Measurements from ENCODE around the gene ODAD4.

Gene ODAD4

DNA sequence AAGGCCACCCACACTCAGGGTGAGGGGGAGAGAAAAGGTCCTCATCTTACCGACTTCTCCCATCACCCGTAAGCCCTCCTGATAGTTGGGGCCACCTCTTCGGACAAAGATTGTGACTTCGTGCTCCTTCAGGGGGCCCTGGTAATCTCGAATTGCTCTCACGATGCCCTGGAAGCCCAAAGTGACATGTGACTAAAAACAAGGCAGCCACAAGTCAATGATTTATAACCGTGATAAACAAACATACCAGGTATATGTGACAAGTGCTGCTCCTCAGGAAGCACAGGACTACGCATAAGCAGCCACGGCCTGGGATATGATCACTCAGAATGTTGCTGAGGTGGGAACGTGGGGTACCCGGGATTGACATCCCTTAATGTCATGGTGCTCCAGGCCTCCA, 28.8 kb upstream of the ODAD4 start:
- Histone ChIP-seq H3K9me3 (ENCODE audit: control insufficient read depth, insufficient read depth, low read length) (no peaks in the 10 kb centered on the region), H3K36me3 (ENCODE audit: control insufficient read depth, insufficient read depth, low read length) (peaks cover 93% of the 10 kb centered on the region), H3K4me1 (ENCODE audit: control insufficient read depth, insufficient read depth, low read length) (no peaks in the 10 kb centered on the region), H3K9ac (ENCODE audit: low read depth, low read length) (no peak overlapping the region), H3K27me3 (ENCODE audit: control insufficient read depth, insufficient read depth, low read length) (no peaks in the 10 kb centered on the region), H3K4me3 (ENCODE audit: low read depth, low read length) (no peak overlapping the region), H3K27ac (ENCODE audit: low read depth, low read length) (no peak overlapping the region)

DNA sequence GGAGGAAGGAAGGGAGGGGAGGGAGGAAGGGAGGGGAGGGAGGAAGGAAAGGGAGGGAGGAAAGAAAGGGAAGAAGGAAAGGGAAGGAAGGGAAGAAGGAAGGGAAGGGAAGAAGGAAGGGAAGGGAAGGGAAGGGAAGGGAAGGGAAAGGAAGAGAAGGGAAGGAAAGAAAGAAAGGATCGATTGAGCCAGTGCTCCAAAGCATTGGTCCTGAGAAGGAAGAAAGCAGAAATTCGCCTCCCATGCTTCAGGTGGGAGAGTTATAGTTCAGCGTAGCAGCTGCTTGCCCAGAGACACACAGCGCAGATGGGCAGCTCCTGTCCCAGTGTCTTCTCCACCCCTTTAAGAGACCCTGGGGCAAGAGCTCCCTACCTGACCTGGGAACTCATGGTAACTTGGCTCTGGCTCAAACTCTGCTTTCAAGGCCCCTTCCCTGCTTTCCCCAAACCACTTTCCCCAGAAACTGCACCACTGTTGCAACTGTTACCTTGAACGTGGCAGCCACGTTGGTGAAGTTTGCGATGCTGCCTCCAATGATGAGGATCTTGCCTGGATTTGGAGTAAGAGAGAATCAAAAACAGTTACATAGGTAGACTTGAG, 26.1 kb upstream of the ODAD4 start:
- no peak overlapping the region for H3K27ac ChIP-seq (ENCODE audit: low read depth, low read length)
- no peak overlapping the region for H3K9ac ChIP-seq (ENCODE audit: low read depth, low read length)
- no peak overlapping the region for H3K4me3 ChIP-seq (ENCODE audit: low read depth, low read length)
- H3K27me3 ChIP-seq (ENCODE audit: control insufficient read depth, insufficient read depth, low read length) = no peaks in the 10 kb centered on the region
- peaks cover 92% of the 10 kb centered on the region for H3K36me3 ChIP-seq (ENCODE audit: control insufficient read depth, insufficient read depth, low read length)
- H3K4me1 ChIP-seq (ENCODE audit: control insufficient read depth, insufficient read depth, low read length) = no peaks in the 10 kb centered on the region
- no peaks in the 10 kb centered on the region for H3K9me3 ChIP-seq (ENCODE audit: control insufficient read depth, insufficient read depth, low read length)

DNA sequence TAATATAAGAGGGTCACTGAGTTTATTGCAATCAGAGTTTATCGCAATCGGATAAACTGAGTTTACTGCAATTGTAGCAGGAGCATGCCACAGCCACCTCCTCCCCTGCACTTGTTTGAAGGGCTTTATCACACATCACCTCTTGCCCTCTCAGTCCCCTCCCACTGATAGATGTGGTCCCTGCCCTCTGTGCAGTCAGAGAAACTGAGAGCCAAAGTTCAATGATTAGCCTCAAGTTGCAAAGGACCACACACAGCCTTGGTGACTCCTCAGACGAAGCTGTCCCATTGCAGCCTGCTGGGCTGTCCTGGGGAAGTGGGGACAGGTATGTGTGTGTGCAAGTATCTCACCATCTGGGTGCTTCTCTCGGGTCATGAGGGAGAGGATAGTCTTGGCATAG, 25.2 kb upstream of the ODAD4 start:
- Histone ChIP-seq H3K27me3 (ENCODE audit: control insufficient read depth, insufficient read depth, low read length) (no peaks in the 10 kb centered on the region), H3K36me3 (ENCODE audit: control insufficient read depth, insufficient read depth, low read length) (peaks cover 94% of the 10 kb centered on the region), H3K4me1 (ENCODE audit: control insufficient read depth, insufficient read depth, low read length) (no peaks in the 10 kb centered on the region), H3K27ac (ENCODE audit: low read depth, low read length) (no peak overlapping the region), H3K4me3 (ENCODE audit: low read depth, low read length) (no peak overlapping the region), H3K9me3 (ENCODE audit: control insufficient read depth, insufficient read depth, low read length) (no peaks in the 10 kb centered on the region), H3K9ac (ENCODE audit: low read depth, low read length) (no peak overlapping the region)

DNA sequence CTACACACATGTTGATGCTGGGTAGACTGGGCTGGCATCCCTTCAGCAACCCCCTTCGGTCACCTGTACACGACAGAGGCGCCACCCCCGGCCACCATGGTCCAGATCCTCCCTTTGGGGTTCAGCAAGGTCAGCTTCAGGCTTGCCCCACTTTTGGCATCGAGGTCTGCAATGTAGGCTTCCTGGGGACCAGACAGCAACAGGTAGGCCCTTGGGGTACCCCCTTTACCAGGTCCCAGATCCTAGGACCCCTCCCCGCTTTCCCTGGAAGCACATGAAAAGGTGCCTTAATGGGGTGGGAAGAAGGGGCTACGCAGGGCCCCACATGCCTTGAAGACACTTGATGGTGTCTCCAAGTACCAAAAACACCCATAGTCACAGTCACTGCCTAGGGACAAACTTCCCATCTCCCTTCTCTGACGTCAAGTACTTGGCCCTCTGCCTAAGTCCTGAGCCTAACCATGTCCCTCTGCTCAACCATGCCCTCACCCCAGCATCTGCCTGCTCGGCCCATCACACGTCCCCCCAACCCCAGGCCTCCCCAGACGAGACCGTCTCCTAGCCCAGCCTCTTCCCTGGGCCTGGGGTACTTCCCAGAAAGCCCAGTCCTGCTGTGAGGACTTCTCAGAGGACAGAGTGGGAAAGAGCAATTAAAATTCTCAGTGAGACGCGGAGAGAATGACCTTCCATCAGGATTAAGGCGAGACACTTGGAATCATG, 23.8 kb upstream of the ODAD4 start:
- Histone ChIP-seq H3K4me1 (ENCODE audit: control insufficient read depth, insufficient read depth, low read length) (no peaks in the 10 kb centered on the region), H3K9ac (ENCODE audit: low read depth, low read length) (no peak overlapping the region), H3K27me3 (ENCODE audit: control insufficient read depth, insufficient read depth, low read length) (no peaks in the 10 kb centered on the region), H3K4me3 (ENCODE audit: low read depth, low read length) (no peak overlapping the region), H3K9me3 (ENCODE audit: control insufficient read depth, insufficient read depth, low read length) (no peaks in the 10 kb centered on the region), H3K36me3 (ENCODE audit: control insufficient read depth, insufficient read depth, low read length) (peaks cover 95% of the 10 kb centered on the region), H3K27ac (ENCODE audit: low read depth, low read length) (no peak overlapping the region)

DNA sequence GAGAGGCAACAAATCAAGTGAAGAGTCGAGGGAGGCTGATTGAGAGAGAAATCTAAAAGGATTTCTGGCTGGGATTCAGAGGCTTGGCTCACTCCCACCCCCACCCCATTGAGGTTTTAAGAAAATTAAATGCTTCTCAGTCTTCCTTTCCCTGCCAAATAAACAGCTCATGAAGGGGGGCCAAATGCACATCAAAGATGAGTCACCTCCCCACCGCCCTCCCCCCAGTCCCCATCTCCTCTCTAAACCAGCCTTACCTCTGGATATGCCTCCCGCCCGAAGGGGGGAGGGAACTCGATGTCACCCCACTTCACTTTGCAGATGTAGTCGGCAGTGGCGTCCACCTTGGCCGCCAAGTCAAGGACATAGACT, 23.2 kb upstream of the ODAD4 start:
- Histone ChIP-seq H3K4me3 (ENCODE audit: low read depth, low read length) (no peak overlapping the region), H3K9me3 (ENCODE audit: control insufficient read depth, insufficient read depth, low read length) (no peaks in the 10 kb centered on the region), H3K27ac (ENCODE audit: low read depth, low read length) (no peak overlapping the region), H3K27me3 (ENCODE audit: control insufficient read depth, insufficient read depth, low read length) (no peaks in the 10 kb centered on the region), H3K9ac (ENCODE audit: low read depth, low read length) (no peak overlapping the region), H3K36me3 (ENCODE audit: control insufficient read depth, insufficient read depth, low read length) (peaks cover 95% of the 10 kb centered on the region), H3K4me1 (ENCODE audit: control insufficient read depth, insufficient read depth, low read length) (no peaks in the 10 kb centered on the region)

DNA sequence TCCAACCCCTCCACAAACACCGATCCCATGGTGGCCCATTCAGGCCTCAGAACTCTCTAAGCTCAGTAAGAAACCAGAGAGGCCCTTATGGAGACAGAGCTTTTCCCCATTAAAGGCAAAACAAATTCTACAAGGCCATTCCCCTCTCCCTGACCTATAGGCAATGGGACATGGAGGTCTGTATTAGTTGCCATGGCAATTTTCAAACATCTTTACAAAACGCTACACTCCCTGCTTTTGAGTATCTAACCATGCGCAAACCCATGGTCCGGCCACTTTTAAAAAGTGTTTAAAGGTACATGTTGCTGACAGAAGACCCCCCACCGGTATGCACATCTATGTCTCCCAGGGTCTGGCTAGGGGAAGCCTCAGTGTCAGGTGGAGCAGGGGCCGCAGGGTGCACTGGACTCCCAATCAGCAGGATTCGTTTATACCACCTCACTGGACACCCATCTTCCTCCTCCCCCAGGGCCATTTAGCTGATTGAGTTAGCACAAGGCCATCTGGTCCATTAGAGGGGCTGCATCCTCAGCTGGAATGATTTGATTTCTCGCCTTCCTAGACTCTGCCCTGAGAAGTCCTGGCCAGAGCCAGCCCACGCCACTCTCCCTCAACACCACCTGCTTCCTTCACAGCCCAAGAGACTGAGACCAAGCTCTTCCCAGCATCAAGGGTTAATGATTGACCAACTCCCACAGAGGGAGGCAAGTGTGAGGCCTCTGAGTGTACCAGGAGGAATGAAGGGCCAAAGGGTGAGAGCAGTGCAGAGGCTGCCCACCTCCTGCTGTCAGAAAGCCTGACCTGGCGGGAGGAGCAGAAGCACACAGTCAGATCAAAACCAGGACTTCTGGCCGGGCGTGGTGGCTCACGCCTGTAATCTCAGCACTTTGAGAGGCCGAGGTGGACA, 22.5 kb upstream of the ODAD4 start:
- peaks cover 95% of the 10 kb centered on the region for H3K36me3 ChIP-seq (ENCODE audit: control insufficient read depth, insufficient read depth, low read length)
- H3K27me3 ChIP-seq (ENCODE audit: control insufficient read depth, insufficient read depth, low read length) = no peaks in the 10 kb centered on the region
- no peaks in the 10 kb centered on the region for H3K4me1 ChIP-seq (ENCODE audit: control insufficient read depth, insufficient read depth, low read length)
- H3K27ac ChIP-seq (ENCODE audit: low read depth, low read length) = no peak overlapping the region
- no peak overlapping the region for H3K4me3 ChIP-seq (ENCODE audit: low read depth, low read length)
- H3K9me3 ChIP-seq (ENCODE audit: control insufficient read depth, insufficient read depth, low read length) = no peaks in the 10 kb centered on the region
- H3K9ac ChIP-seq (ENCODE audit: low read depth, low read length) = no peak overlapping the region

DNA sequence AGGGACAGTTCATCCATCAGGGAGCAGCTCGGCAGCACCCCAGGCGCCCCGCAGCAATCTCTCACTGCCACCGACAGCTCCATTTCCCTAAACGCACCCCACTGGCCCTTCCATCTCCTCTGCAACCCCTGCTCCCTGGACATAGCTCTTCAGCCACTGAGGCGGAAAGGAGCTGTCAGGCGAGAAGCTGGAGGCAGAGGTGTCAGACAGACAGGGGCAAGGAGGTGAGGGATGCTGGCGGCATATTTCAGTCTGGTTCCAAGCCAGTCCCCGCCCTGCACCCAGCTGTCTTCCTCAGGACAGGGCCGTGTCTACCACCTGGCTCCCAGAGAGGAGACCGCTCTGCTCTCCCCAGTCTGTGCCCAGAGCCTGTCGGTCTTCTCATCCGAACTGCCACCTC, 21.3 kb upstream of the ODAD4 start:
- Histone ChIP-seq H3K4me1 (ENCODE audit: control insufficient read depth, insufficient read depth, low read length) (no peaks in the 10 kb centered on the region), H3K27me3 (ENCODE audit: control insufficient read depth, insufficient read depth, low read length) (no peaks in the 10 kb centered on the region), H3K27ac (ENCODE audit: low read depth, low read length) (no peak overlapping the region), H3K9me3 (ENCODE audit: control insufficient read depth, insufficient read depth, low read length) (no peaks in the 10 kb centered on the region), H3K9ac (ENCODE audit: low read depth, low read length) (no peak overlapping the region), H3K4me3 (ENCODE audit: low read depth, low read length) (no peak overlapping the region), H3K36me3 (ENCODE audit: control insufficient read depth, insufficient read depth, low read length) (peaks cover 98% of the 10 kb centered on the region)

DNA sequence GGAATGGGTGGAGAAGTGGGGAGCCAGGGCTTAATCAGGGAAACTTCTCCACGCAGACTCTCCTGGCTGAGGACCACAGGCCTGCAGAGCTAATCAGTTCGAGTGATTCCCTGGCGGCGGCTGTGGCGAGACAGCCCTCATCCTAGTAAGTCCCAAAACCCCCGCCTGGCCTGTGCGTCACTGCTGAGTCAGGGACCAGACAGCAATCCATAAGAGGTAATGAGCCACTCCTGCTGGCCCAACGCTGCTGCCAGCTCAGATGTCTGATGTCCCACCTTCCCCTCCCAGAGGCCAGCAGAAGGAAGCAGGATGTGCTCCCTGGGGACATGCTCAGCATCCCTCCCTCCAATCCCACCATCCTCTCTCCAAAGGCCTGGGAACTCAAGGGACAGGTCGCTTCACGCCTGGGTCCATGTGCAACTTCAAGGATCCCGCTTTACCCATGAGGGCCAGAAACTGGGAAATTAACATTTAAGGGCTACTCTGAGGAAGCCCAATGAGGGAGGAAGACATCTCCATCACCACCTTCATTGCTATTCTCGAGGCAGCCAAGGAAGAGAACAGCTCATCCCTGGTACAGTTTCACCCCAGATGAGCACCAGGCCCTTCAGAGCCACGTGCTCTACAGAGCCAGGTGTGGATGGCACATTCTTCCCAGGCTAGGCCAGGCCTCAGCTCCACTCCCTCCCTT, 19.6 kb upstream of the ODAD4 start:
- Histone ChIP-seq H3K9ac (ENCODE audit: low read depth, low read length) (no peak overlapping the region; the same call in 1 of the 2 replicates), H3K36me3 (ENCODE audit: control insufficient read depth, insufficient read depth, low read length) (peaks cover 92% of the 10 kb centered on the region), H3K27me3 (ENCODE audit: control insufficient read depth, insufficient read depth, low read length) (no peaks in the 10 kb centered on the region), H3K27ac (ENCODE audit: low read depth, low read length) (no peak overlapping the region), H3K4me1 (ENCODE audit: control insufficient read depth, insufficient read depth, low read length) (peaks cover 11% of the 10 kb centered on the region), H3K4me3 (ENCODE audit: low read depth, low read length) (no peak overlapping the region), H3K9me3 (ENCODE audit: control insufficient read depth, insufficient read depth, low read length) (no peaks in the 10 kb centered on the region)

DNA sequence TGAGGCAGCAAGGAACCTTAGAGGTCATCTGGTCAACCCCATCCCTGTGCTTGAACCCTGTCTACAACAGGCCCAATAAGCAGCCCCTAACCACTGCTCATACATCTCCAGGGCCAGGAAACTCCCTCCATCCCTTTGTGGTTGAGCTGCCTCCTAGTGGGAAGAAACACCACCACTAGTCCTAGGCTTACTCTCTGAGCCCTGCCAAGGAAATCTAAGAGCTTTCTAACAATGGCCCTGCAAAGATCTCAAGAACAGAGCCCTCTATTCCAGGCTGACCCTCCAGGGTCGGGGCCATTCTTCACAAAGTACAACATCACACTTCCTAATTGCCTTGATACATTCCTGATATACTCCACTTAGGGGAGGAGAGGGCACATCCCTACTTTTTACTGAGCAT, 17.5 kb upstream of the ODAD4 start:
- no peak overlapping the region for H3K4me3 ChIP-seq (ENCODE audit: low read depth, low read length)
- H3K36me3 ChIP-seq (ENCODE audit: control insufficient read depth, insufficient read depth, low read length) = peaks cover 71% of the 10 kb centered on the region
- H3K9me3 ChIP-seq (ENCODE audit: control insufficient read depth, insufficient read depth, low read length) = no peaks in the 10 kb centered on the region
- H3K4me1 ChIP-seq (ENCODE audit: control insufficient read depth, insufficient read depth, low read length) = peaks cover 19% of the 10 kb centered on the region
- no peaks in the 10 kb centered on the region for H3K27me3 ChIP-seq (ENCODE audit: control insufficient read depth, insufficient read depth, low read length)
- no peak overlapping the region for H3K27ac ChIP-seq (ENCODE audit: low read depth, low read length)
- no peak overlapping the region for H3K9ac ChIP-seq (ENCODE audit: low read depth, low read length)

DNA sequence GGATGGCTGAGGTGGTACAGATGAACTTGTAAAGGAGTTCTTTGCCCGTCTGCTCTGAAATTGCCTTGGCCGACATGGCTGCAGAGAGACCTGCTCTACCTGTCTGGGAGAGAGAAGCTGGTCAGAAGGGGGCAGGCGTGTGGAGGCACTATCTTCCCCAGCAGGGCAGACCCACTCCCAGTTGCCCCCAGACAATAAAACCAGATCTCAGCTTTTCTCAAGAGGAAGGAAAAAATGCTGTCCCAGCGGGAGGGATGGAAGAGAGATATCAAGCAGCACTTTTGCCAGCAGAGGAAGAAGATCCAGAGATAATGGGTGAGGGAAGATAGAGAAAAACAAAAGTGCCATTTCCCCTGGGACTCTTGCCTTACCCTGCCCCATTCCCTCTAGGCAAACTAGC, 16.6 kb upstream of the ODAD4 start:
- H3K27ac ChIP-seq (ENCODE audit: low read depth, low read length) = no peak overlapping the region
- peaks cover 19% of the 10 kb centered on the region for H3K4me1 ChIP-seq (ENCODE audit: control insufficient read depth, insufficient read depth, low read length)
- no peak overlapping the region for H3K4me3 ChIP-seq (ENCODE audit: low read depth, low read length)
- no peaks in the 10 kb centered on the region for H3K9me3 ChIP-seq (ENCODE audit: control insufficient read depth, insufficient read depth, low read length)
- peaks cover 63% of the 10 kb centered on the region for H3K36me3 ChIP-seq (ENCODE audit: control insufficient read depth, insufficient read depth, low read length)
- H3K9ac ChIP-seq (ENCODE audit: low read depth, low read length) = no peak overlapping the region
- no peaks in the 10 kb centered on the region for H3K27me3 ChIP-seq (ENCODE audit: control insufficient read depth, insufficient read depth, low read length)

Data from HUES48 (cell line).